NCI-H748 treated with DMSO at 0.1 percent for 48 hours (cell line): ENCODE results near the gene BBS1.

Experiments used
- DNase-seq: peaks from one replicate; lab custom pipeline; 2025; lab: John Stamatoyannopoulos, UW

BBS1 gene

DNA sequence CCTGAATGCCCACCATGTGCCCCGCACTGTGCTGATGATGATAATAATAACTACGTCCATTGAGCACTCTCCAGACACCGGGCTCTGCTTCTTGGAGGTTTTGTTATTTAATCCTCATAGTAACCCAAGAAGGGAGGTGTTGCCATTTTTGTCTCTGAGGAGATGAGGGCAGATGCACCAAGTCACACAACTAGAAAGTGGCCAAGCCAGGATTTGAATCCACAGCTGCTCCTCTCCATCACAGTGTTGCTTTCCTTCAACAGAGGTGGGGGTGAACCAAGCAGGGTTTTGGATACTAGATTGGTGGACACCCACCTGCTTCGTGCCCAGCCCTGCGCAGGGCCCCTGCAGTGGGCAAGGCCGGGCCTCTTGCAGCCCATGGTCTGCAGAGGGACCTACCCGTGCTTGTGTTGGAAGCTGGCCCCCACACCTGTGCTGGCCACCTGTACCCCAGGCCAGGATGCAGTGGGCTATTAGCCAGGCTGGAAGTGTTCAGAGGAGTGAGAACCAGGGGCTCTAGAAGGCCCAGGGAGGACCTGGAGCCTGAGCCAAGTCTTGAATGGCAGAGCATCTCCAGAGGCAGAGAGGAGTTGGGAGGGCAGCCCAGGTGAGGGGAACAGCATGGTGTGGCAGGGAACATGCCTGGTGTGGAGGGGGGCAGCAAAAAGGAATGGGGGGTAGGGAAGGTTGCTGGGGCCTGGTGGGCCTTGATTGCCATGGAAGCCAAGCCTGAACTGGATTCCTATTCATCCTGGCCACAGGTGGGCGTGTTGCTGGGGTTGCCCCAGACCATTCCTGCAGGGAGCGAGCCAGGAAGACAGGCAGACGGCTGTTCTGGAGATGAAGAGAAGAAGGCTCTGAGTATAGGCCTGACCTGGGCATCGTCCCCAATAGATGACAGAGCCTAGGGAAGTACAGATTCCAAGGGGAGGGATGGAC, 32.9 kb upstream of the BBS1 start:
- DNase-seq = no peak

DNA sequence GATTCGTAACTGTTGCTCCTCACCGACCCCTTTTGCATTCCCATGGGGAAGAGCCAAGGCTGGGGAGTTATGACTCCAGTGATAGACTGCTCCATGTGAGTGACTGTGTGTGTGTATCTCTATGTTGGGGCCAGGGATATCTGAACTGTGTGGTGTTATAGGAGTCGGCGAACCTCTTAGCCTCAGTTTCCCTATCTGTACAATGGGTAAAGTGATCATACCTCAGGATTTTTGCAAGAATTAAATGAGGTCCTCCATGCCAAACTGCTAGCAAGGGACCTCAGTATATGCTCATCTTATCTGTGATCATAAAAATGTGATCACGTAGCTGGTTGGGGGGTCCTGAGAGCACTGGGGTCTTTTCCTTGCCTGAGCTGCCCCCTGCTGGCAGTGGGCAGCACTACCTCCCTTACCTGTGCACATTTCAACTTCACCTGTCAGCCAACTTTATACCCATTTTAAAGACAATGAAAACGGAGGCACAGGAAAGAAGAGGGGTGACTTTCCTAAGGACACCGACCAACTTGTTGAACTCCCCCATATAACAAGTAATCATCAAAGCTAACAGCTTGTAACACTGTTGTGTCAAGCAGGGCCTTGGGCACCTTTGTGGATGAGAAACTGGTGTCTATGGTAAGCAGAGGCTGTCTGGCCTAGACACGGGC, 31.6 kb upstream of the BBS1 start:
- DNase-seq = peak; percentile 32

DNA sequence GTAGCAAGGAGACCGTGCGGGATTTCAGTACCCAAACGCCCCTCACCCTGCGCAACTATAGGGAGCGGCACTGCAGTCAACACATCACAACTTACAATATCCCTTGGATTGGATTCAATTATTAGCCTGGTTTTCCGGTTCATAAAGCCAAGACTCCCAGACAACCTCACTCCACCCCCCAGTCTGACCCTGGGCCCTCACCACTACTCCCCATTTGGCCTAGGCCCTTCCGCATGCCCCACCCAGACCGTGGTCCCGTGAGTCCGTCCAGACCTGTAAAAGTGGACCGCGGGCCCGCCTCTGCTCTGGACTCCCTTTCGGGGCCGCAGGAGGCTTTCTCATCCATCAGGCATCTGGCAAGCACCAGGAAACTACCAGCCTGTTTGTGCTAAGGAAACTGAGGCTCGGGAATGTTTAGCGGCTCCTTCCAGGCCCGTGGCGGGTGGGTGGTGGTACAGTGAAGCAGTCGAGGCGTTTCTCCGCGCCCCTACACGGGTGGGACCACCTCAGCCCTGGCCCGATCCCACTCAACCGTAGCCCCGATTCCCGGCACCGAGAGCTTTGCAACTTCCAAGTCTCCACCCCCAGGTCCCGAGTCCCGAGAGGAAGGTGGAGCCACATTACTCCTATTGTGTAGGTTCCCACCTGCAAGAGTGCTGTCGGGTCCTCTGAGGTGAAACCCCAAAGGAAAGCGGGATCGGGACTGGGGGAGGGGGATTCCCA, 30.9 kb upstream of the BBS1 start:
- no peak for DNase-seq

DNA sequence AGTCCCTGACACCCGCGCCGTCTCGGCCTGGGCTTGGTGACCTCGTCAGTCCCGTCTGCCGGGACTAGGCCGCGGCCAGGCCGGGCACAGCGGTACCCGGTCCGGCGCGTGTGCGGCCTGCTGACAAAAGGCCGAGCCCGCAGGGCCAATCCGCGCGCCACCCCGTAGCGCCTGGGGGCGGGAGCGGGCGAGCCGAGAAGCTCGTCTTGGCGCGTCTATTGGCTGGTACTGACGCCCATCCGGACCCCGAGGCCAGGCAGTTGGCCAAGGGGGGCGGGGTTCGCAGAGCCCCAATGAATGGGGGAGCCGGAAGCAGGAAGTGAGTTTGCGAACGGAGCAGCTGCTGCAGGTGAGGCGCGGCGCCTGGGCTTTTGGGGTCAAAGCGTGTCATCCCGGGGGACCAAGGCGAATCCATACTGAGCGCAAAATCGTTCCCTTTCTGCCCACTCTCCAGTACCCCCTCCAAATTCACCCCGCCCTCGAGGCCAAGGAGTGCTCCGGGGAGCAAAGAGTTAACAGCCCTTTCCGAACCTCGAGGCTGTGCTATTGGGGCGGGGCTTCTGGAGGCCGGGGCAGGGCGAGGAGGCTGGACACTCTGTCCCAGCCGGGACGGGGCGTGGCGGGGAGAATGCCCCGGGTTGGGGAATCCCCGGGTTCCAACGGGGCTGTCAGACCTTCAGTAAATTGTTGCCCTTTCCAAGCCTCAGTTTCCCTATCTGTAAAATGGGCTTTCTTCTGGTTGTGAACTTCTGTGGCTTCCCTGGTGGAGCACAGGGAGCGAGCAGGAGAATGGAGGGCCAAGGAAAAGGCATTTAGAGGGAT, 30.1 kb upstream of the BBS1 start, which contains the start of gene DPP3:
Gene DPP3 (plus strand): TSS at position 318 of the 822 bp plus-strand sequence. CDS start 1,767 bp downstream, outside the sequence.
- DNase-seq = peak; percentile 90

DNA sequence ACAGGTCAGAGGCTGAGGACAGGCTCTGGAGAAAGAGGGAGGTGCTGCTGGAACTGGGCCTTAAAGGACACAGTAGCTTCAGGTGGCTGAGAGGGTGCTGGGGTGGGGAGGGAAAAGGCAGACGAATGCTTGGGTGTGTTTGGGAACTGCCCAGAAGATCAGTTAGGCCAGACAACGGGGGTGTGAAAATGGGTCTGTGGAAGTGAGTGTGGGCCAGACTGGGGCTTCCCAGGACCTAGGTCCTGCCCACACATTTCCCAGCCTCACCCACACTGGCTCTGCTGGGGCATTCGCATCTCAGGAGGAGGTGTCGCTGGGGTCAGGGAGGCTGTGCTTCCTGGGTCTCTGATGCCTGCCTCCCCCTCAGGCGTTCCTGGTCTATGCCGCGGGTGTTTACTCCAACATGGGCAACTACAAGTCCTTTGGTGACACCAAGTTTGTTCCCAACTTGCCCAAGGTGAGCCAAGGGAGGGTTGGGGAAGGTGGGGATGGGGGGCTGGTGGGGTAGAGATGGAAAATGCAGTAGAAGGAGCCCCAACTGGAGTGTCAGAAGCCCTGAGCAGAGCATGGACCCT, 25.5 kb upstream of the BBS1 start:
- DNase-seq = no peak

DNA sequence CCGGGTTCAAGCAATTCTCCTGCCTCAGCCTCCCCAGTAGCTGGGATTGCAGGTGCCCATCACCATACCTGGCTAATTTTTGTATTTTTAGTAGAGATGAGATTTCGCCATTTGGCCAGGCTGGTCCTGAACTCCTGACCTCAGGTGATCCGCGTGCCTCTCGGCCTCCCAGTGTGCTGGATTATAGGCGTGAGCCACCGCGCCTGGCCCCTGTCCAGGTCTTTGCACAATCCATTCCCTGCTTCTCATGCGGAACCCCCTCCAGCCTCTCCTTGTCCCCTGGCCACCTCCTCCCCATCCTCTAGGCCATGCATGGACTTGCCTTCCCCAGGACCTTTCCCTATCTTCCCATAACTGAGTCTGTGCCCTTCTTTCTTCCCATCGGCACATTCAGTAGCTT, 21.5 kb upstream of the BBS1 start:
- no peak for DNase-seq

DNA sequence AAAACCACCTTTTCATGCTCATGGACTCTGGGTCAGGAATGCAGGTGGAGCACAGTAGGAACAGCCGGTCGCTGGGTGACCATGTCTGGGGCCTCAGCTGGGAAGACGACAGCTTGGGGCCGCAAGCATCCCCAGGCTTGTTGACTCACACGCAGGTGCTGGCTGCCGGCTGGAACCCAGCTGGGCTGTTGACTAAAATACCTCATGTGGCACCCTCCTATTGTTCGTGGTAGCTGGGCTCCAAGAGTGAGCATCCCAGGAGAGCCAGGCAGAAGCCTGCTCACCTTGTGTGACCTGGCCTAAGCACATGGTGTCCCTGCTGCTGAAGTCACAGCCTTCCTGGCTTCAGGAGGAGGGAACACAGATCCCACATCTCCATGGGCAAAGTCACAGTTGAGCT, 20.8 kb upstream of the BBS1 start:
- no peak for DNase-seq

DNA sequence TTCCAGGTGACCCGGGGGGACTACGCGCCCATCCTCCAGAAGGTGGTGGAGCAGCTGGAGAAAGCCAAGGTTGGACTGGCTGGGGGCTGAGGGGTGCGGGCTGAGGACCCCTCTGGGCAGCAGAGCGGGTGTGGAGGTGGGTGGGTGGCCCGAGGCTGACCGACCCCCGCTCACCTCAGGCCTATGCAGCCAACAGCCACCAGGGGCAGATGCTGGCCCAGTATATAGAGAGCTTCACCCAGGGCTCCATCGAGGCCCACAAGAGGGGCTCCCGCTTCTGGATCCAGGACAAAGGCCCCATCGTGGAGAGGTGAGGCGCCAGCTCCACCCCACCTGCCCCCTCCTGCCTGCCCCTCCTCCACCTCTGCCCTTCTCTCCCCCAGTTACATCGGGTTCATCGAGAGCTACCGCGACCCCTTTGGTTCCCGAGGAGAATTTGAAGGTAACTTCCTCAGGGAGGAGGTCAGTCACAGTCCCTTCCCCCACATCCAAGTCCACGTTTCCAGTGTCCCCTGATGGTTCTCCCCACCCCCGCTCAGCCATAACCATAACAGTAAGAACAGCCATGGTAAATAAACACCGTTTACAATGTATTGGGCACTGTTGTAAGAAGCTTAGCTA, 19.0 kb upstream of the BBS1 start:
- no peak for DNase-seq

DNA sequence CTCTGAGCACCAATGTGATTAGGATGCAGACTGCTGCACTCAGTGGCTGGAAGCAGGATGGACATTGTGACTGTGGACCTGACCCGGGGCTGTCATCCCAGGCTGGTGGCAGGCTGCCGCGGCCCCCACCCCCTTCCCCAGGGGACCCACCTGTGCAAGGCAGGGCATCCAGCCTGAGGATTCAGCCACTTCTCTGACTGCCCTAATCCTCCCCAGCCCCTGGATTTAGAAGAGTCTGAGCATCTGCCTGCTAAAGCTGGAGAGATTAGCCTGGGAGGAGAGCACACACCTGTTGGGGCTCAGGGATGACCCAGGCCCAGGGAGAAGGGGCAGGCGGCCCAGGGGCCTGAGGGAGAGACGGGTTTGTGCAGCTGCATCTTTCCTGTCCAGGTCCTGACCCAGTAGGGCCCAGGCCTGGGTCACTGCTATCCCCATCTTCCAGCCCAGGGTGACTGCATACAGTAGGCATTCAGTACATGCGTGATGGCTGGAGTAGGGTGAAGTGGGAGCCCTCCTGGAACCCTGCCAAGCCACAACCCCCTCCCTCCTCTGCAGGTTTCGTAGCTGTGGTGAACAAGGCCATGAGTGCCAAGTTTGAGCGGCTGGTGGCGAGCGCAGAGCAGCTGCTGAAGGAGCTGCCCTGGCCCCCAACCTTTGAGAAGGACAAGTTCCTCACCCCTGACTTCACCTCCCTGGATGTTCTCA, 18.1 kb upstream of the BBS1 start:
- no peak for DNase-seq

DNA sequence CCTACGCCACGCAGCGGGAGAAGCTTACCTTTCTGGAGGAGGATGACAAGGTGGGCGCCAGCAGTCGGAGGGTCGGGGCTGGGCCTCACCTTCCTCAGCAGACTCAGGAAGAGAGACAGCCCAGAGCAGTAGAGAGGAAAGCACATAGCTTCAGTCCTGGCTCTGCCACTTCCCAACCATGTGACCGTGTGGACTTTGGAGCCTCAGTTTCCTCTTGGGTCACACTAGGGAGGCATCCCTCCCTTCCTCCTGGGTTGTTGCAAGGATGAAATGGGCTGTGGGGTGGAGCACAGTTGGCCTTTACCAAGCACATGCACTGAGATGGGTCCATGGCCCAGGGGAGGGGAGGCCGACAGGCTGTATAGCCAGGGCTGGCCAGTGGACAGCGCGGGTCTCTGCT, 17.3 kb upstream of the BBS1 start:
- DNase-seq = no peak

DNA sequence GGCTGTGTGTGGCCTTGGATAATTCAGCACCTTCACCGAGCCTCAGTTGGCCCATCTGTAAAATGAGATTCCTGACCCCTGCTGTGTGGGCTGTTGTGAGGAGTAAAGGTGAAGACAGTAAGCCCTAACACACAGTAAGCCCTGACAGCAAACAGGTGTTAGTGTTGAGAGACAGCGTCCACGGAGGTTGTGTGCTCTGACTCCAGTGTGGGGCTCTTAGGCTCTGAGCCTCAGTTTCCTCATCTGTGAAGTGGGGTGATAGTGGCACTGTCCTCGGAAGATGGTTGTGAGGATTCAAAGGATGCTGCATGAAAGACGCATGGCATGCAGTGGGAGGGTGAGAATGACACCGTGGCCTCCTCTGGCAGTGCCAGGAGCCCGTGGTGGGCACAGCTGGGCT, 16.0 kb upstream of the BBS1 start:
- DNase-seq = no peak

DNA sequence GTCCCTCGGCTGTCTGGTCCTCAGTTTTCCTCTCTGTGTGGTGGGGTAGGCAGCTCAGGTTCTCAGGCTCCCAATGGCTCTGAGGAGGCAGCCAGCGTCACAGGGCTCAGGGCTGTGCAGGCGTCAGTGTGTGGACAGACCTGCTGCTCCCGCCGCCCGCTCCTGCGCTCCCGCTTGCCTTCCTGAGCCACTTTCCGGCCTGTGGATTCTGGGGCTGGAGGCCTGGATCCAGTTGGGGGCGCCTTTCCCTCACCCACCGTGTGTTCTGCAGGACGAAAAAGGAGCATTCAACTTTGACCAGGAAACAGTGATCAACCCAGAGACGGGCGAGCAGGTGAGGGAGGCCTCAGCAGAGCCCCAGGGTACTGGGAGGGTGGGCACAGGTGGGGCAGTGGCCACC, 15.5 kb upstream of the BBS1 start:
- no peak for DNase-seq

DNA sequence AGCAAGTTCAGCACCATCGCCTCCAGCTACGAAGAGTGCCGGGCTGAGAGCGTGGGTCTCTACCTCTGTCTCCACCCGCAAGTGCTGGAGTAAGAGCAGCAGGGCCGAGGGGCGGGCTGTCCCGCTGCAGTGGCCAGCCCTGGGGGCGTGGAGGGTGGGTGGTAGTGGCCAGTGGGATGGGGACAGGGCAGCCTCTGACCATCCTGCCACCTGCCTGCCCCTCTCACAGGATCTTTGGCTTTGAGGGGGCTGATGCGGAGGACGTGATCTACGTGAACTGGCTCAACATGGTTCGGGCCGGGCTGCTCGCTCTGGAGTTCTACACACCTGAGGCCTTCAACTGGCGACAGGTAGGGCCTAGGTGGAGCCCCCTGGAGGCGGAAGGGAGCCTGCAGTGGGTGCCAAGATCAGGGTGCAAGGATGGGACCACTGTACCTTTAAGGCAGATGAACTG, 15.0 kb upstream of the BBS1 start:
- no peak for DNase-seq

DNA sequence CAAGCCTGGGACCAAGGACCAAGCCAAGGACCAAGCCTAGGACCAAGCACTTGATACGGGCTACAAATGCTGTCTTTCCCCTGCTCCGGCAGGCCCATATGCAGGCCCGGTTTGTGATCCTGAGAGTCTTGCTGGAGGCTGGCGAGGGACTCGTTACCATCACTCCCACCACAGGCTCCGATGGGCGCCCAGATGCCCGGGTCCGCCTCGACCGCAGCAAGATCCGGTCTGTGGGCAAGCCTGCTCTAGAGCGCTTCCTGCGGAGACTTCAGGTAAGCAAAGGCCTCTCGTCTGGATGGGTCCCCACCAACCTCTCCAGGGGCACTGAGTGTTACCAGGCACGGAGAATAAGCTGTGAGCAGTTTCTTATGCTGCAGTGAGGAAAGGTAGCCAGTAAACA, 13.2 kb upstream of the BBS1 start:
- no peak for DNase-seq

DNA sequence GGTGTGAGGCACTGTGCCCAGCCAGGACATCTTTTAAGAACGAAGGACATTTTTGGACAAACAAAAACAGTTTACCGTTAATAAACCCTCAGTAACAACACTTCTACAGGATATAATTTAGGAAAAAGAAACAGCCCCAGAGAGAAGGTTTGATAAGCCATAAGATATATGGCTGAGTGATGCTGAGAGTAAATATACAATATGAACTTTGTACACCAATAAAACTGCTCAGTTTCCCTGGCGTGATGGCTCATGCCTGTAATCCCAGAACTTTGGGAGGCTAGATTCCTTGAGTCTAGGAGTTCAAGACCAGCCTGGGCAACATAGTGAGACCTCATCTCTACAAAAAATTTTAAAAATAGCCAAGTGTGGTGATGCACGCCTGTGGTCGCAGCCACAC, 11.9 kb upstream of the BBS1 start:
- DNase-seq = no peak

DNA sequence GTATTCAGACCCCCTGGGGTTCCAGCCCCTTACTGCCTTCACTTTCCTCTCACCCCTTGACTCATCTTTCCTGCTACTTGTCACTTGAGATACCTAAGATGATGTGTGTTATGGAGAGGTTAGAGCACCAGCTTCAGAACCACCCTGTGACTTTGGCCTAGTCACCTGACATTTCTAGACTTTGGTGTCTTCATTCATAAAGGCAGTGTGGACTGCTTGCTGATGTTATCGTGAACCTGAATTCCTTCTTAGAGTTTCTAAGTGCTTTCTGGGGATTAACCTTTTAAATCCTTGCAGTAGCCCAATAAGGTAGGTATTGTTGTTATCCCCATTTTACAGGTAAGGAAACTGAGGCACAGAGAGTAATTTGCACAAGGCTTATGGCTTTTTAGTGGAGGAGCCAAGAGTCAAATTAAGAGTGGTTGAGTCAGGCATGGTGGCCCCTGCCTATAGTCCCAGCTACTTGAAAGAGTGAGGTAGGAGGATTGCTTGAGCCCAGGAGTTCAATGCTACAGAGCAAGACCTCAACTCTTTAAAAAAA, 5.1 kb upstream of the BBS1 start:
- no peak for DNase-seq

DNA sequence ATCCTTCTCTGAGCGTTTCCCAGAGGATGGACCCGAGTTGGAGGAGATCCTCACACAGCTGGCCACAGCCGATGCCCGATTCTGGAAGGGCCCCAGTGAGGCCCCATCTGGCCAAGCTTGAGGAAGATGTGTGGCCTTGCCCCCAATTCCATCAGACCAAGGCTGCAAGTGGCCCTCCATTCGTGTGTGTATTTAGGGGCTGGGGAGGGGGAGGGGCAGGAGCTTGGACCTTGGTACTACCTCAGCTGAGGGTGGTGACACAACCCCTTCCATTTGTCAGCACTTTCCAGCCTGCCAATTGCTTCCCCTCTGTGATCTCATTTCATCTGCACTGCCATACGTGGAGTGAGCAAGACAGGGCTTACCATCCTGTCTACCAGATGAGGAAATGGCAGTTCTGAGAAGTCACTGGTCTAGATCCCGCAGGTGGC, 1.3 kb upstream of the BBS1 start:
- DNase-seq = no peak

DNA sequence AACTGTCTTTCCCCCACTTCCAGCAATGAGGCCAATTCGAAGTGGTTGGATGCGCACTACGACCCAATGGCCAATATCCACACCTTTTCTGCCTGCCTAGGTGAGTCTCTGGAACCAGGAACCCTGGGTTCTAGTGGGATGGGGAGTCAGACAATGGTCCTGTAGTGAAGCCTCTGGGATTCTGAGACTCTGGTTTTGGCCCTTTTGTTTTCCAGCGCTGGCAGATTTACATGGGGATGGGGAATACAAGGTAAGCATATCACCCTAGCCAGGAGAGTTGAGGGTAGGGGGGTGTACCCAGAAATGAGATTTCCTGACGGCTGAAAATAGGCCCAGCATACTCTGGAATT, 530 bp downstream of the BBS1 start:
- DNase-seq = no peak

DNA sequence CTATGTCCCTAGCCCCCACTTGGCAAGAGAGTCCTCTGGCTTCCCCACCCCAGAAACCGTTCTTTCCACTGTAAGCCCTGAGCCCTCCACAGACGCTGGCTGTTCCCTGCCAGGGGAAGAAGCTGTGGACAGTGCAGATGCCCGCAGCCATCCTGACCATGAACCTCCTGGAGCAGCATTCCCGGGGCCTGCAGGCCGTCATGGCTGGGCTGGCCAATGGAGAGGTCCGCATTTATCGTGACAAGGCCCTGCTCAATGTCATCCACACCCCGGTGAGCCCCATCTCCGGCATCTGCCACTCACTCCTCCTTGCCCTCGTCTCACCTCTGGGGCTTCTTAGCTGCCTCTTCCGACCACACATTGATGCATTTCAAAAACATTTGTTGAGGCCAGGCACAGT, 13.2 kb downstream of the BBS1 start:
- no peak for DNase-seq
